KG1 (cell line): Measurements from ENCODE around the gene TMSB15C.

Experiments used
- DNase-seq: peaks from one replicate; lab custom pipeline; 2025; lab: John Stamatoyannopoulos, UW

Gene TMSB15C

GRCh38 chrX:104045642-104046041, 30.4 kb downstream of the TMSB15C start:
- no peak for DNase-seq

- DNase-seq: no peak
These were observed 35.0 kb downstream of the TMSB15C start for GRCh38 chrX:104041003-104041402.

DNA sequence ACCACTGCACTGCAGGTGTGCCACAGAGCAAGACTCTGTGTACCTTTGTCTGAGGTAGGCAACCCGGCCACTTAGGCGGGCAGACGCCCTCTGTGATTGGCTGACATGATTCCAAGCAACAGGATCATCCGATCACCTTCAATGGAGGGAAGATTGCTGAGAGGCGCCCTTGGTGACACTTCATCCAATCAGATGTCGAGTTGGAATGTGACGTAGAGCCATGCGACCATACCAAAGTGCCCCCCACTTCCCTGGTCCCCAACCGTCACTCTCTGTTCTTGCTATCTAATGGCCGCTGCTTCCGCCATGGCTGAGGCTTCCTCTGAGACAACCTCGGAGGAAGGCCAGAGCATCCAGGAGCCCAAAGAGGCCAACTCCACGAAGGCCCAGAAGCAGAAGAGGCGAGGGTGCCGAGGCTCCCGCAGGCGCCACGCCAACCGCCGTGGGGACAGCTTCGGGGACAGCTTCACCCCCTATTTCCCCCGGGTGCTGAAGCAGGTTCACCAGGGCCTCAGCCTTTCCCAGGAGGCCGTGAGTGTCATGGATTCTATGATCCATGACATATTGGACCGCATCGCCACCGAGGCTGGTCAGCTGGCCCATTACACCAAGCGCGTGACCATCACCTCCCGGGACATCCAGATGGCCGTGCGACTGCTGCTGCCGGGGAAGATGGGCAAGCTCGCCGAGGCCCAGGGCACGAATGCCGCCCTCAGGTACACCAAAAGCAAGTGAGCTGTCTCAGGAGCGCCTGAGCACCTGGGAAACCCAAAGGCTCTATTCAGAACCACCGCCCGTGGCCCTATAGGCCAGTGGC, 36.1 kb downstream of the TMSB15C start, which contains the start of gene H2BW2:
Gene H2BW2 (plus strand): TSS at position 268 of the 817 bp plus-strand sequence. CDS start 39 bp downstream, at position 307.
- no peak for DNase-seq
